T-helper 1 cell (primary cell): ENCODE measurements around the gene EFTUD2.

ENCODE experiments used
- DNase-seq, 5 donors: peaks; one replicate each; pipeline ENCODE4 v3.0.0-alpha.2; 2012 to 2020

Gene EFTUD2

DNA sequence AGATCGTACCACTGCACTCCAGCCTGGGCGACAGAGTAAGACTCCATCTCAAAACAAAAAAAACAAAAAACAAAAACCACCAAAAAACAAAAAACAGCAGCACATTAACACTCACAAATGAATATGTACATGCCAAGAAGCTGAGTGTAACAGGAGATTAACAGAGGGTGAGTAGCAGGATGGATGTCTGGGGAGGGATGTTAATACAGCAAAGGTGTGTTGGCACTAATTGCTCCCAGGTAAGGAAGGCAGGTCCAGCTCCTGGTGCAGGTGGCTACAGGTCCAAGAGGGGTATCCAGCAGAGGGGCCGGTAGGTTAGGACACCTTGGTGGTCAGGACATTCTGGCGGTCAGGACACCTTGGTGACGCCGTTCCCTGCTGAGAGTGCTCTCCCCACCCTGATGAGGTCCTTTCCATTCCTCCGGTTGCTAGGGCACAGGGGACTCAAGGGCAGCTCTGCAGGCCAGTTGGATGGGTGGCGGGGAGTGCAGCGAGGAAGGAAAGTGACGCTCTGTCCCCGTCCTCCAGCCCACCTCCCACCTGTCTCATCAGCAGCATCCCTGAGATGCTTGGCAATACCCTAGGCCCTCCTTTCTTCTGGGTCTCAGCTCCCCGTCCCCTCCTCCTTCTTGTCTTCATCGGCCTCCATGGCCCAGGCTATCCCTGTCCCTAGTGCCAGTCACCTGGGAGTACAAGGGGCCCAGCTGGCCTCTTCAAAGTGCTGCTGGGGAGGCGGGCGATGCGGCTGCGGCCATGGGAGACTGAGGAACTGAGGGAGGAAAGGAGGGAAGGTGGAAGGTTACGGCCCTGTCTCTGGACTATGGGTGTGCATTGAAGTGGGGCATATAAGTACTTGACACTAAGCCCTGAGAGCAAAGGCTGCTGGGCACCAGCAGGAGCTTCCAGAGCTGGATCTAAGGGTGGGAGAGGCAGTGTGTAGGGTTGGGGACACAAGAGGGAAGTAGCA, 26.8 kb upstream of the EFTUD2 start:
- no peak for DNase-seq

DNA sequence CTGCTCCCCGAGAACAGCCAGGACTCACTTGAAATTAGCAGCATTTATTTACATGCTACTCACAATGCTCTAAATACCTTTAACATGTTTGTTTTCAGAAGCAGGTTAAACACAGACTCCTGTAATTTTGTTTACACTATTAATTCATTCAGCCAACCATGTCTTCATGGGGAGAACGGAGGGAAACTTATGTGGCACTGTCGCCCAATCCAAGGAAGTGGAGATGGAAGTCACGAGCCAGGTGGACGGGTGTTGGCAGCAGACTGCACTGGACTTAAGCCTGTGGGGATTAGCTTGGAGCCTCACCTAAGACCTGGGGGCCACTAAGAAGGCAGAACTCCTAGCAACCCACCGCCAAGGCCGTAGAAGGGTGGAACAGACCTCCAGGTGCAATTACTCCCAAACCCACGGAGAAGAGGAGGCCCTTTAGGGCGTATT, 24.9 kb upstream of the EFTUD2 start:
- no peak for DNase-seq

DNA sequence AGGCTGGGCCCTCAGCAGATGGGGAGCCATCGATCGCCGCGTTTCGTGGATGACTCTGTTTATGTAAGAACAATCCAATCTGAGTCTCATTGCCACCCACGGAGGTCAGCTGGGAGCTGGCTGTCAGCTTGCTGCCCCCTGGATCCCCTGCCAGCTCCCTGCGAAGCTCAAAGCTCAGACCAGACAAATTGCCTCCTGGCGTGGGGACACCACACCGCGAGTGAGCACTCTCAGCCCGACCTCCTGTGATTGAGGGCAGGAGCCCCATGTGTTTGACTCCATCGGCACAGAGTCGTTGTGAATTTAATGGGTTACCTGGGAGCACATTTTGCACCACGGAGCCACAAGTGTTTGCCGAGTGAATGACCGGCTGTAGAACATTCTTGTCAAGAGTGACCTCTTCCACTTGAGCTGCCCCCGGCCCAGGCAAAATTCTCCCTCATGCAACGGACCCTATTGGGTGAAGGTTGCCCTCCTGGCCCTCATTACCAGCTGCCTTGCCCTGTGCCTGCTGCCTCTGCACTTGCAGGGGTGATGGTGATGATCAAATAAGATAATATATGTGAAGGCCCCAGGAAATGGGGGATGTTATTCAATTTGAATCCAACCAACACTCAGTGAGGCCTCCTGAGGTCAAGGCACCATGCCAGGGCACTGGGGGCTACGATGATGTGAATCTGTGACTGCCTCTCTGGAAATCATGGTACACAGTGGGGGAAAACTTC, 23.7 kb upstream of the EFTUD2 start:
- no peak for DNase-seq

DNA sequence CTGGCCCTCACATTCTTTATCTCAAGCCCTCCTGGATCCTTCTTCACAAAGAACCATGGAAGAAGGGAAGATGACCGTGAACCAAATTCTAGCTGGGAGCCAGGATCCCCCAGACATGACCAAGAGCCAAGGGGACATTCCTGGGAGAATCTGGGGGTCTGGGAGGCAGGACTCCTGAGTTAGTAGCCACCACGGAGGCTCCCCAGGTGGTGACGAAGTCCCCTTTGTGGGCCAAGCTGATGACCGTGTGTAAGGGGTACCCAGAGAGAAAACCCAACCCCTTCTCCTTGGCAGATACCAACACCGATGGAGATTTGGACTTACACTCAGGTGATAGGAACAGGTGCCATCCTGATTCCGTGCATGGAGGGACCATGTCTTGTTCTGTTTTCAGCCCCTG, 22.9 kb upstream of the EFTUD2 start:
- DNase-seq, result no peak

DNA sequence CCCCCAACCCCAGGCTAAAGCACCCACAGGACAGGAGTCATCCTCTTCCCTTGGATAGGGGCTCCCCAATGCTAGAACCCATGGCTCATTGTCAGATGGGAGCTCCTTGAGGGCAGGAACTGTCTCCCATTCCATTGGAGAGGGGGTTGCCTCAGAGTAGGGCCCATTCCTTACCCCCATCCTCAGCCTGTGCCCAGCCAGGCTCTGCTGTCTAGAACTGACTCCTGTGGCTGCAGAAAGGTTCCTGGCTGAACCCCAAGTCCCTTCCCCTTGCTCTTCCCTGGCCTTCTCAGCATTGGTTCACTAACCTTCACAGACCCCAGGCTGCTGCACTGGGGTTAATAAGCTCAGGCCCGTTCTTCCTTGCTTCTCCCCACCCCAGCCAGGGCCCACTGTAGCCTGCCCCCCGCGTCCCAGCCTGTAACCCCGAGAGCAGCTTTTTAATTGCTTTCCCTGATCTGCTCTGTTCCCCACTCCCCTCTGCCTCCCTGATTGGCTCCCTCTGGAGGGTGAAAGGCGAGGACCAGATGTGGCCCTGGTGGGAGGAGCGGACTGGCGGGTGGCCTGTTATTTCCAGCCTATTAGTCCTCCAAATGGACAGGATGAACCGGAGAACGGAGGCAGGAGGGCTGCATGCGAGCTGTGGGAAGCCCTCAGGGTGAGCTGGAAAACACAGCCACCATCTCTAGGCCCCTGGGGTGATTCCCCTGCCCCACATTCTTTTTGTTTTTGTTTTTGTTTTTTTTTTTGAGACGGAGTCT, 22.1 kb upstream of the EFTUD2 start:
- no peak for DNase-seq

DNA sequence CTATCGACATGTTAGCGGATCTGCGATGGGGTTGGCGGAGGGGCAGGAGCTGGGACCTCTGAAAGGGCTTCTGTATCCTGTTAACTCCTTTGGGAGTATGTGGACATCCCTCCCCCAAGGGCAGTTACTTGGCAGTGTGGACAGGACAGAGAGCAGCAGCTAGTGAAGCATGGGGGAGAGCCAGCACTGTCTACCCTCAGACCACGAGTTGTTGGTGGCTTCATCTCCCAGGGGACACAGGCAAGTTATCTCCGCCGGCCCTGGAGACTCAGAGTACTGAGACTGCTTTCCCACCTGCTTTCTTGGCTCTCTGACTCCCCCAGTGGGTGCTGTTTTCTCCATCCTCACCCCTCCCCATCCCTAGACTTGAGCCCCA, 21.3 kb upstream of the EFTUD2 start:
- no peak for DNase-seq

DNA sequence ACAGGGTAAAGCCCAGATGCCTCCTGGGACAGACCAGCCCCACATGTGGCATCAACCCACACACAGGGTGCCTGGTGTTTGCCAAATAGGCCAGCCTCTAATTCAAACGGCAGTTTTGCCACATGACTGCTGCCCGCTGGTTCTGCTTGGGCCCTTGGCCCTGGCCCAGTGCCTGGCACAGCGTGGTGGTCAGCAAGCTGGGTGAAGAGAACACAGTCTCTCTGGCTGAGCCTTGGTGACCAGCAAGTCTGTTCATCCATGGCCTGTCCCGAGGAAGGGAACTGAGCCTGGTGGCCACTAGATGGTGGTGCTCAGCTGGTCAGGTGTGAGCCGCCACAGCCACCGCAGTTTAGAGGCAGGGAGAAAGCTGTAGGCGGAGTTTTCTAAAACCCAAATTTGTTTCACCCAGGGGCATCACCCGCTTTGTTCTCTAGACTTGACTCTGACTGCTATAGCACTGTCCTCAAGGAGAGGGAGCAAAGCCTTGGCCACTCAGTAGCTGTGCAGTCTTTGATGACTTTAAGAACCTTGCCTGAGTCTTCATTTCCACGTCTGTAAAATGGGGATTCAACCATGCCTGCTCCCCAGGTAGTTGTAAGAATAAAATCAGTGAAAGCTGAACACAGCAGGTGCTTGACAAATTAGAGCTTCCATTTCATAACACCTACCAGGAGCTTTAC, 20.8 kb upstream of the EFTUD2 start:
- DNase-seq, result peak in 3 of 5 donors; percentile 23 to 65 (median 41)

DNA sequence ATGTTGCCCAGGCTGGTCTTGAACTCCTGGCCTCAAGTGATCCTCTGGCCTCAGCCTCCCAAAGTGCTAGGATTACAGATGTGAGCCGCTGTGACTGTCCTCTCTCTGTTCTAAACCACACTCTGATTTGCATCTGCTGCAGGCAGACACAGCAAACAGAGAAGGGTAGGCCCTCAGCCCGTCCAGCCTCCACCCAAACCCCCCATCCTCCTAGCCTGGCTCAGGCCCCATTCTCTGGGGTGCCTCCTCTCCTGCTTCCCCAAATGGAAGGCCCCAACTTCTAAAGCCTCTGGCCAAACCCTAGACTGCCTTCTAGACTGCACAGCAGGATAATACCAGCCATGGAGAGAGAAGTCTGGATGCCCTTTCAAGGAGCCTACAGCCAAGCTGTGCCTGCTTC, 20.2 kb upstream of the EFTUD2 start:
- no peak for DNase-seq

DNA sequence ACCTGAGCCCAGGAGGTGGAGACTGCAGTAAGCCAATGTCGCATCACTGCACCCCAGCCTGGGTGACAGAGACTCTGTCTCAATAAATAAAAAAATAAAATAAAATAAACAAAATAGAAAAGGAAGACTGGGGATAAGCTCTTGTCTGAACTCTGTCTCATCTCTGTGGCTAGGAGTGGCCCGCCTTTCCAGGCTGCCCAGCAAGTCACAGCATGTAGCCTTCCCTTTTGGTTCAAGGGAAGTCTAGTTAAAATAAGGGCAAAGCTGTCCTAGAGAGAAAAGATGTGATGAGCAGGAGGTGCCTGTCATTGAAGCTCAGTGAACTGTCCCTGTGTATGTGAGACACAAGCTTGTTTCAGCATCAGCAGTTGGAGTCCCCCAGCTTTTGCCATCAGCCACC, 18.8 kb upstream of the EFTUD2 start:
- DNase-seq, result no peak

DNA sequence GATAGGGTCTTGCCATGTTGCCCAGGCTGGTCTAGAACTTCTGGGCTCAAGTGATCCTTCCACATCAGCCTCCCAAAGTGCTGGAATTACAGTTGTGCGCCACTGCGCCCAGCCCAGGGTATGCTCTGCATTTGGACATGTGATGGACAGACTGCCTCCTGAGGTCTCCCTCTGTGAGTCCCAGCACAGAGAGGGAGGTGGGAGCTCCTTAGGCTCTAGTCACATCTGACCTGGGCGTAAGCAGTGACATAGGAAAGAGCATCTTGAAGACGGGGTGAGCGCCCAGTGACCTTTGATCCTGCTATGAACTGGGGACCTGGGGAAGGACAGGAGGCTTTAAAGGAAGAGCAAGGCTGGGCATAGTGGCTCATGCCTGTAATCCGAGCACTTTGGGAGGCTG, 18.2 kb upstream of the EFTUD2 start:
- no peak for DNase-seq

DNA sequence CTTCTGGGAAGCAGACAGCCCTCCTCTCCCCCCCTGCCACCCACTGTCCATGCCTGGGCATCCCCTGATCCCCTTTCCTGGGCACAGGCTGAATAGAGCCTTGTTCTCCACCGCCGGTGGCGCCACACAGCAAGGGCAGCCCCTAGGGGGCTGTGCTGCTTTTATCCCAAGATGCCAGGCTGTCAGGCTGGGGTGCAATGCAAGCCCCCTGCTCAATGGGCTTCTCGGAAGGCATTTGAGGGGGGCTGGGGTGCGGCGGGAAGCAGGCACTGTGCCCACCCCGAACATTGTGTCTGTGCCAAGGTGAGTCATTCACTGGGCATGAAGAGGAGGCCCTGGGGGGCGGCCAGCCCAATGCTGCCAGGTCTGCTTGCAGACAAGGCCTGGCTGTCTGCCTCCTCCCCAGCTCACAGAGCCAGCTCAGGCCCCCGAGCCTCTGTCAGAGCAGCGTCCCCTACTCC, 17.6 kb upstream of the EFTUD2 start:
- DNase-seq, result no peak

DNA sequence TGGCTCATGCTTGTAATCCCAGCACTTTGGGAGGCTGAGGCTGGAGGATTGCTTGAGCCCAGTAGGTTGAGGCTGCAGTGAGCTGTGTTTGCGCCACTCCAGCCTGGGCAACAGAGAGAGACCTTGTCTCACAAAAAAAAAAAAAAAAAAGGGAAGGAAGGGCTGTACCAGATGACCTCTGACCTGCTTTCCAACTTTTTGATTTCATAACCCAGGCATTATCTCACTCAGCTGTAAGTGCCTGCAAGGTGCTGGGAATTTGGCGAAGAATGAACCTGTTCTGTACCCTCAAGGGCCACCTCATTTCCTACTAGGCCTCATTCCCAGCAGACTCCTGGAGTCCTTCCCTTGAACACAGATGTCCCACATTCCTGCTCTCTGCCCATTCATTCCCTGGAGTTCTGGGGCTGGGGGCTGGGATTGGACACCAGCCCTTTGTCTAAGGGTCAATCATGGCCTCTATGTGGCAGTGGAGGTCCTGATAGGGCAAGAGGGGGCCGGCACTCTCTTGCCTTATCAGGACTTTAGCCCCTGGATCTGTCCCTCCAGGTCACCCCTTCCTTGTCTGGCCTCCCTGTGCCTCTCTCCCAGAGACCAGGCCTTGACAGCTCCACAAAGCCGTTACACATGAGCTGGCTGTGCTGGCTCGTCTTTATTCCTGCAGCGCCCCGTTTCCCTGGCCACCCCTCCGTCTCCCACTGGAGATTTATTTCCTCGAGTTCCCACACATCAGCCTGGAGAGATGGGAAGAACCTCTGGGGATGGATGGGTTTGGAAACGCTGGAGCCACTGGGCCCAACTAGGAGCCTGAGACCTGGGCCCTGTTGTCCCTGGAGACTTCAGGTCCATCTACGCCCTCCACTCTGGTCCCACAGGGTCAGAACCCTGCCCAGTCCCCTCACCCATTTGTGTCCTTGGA, 16.9 kb upstream of the EFTUD2 start:
- DNase-seq, result no peak

DNA sequence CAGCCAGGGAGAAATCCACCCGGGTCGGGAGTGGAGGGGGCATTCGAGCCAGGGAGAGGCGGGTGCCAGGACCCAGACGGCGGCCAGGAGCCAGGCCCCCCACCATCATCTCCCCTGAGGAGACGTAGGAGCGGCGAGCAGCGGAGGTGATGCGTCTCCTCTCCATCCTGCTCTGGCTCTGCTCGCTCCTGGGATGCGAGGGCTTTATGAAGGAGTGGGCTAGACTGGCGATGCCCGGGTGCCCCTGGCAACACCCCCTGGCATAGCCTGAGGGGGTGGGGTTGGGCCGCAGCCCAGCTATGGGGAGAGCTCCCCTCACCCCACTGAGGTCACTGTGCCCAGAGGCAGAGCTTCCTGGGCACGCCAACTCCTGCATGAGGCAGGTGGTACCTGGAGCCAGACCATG, 16.1 kb upstream of the EFTUD2 start, which contains the start of gene GFAP:
Gene GFAP, minus strand, starts transcription at position 180 of the 406 bp plus-strand sequence. Its CDS starts 14 bp downstream, at position 166.
- DNase-seq, result no peak

DNA sequence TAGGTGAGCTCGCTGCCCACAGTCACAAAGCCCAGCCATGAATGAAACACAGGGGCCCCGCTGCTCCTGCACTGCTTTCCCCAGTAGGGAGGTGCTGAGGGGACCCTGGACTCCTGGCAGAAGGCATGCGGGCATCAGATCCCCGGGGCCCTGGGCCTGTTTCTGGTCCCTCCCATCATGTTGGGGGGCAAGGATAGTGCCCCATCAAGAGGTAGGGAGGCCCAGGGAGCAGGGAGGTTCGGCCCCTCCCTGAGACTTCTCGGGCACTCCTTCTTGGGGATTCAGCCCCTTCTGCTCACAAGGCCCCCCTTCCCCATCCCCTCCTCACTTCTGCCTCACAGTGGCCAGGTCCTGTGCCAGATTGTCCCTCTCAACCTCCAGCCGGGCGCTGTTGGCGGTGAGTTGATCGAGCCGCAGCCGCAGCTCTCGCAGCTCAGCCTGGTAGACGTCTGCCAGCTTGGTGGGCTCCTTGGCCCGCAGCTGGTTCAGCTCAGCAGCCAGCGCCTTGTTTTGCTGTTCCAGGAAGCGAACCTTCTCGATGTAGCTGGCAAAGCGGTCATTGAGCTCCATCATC, 15.5 kb upstream of the EFTUD2 start:
- no peak for DNase-seq

DNA sequence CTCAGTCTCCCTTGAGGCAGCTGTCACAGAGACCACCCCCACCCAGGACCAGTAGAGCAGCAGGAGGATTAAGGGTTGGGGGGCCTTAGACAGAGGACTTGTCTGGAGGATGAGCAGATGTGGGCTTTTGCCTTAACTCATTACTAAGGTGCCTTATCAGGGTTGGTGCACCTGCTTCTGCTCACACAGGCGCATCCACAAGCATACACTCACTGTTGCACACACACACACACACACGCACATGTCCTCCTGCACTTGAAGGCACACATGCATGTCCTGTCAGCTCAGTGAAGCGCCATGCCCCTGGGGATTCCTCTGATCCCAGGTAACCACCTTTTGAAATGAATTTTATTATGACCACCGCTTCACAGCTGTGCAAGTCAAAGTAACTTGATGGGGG, 14.9 kb upstream of the EFTUD2 start:
- DNase-seq, result no peak

DNA sequence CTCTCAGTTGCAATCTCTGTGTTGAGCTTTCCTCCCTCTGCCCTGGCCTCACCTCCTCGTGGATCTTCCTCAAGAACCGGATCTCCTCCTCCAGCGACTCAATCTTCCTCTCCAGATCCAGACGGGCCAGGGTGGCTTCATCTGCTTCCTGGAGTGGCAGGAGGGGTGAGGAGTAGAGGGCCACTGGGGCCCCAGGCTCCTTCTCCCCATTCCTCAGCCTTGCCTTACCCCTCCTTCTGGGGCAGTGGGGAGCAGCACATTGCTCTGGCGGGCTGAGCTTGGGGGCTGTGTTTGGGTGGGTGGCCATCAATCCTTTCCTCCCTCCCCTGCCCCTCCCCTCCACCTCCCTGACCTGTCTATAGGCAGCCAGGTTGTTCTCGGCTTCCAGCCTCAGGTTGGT, 14.4 kb upstream of the EFTUD2 start:
- no peak for DNase-seq

DNA sequence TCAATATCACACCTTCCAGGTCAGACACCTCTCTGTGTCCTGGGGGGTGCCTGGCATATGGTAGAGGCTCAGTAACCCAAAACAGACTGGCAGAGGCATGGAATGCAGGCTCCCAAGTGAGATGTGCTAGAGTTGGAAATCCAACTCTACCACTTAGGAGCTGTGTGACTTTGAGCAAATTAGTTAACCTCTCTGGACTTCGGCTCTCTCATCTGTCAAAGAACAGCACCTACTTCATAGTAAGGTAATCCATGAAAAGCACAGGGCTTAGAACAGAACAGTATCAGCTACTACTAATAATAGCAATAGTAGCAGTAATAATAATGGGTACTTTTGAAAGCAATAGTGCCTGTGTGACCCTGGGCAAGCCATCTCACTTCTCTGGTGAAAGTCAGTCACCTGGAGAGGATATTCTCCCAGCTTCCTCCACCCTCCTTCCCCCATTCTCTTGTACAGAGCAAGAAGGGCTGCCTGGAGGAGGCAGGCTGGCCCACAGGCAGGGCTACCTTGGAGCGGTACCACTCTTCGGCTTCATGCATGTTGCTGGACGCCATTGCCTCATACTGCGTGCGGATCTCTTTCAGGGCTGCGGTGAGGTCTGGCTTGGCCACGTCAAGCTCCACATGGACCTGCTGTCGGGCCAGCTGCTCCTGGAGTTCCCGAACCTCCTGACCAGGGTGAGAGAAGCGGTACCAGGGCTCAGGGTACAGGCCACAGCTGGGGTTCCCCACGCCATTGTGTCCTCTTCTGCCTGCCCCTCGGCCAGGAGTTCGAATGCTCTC, 13.7 kb upstream of the EFTUD2 start:
- no peak for DNase-seq

DNA sequence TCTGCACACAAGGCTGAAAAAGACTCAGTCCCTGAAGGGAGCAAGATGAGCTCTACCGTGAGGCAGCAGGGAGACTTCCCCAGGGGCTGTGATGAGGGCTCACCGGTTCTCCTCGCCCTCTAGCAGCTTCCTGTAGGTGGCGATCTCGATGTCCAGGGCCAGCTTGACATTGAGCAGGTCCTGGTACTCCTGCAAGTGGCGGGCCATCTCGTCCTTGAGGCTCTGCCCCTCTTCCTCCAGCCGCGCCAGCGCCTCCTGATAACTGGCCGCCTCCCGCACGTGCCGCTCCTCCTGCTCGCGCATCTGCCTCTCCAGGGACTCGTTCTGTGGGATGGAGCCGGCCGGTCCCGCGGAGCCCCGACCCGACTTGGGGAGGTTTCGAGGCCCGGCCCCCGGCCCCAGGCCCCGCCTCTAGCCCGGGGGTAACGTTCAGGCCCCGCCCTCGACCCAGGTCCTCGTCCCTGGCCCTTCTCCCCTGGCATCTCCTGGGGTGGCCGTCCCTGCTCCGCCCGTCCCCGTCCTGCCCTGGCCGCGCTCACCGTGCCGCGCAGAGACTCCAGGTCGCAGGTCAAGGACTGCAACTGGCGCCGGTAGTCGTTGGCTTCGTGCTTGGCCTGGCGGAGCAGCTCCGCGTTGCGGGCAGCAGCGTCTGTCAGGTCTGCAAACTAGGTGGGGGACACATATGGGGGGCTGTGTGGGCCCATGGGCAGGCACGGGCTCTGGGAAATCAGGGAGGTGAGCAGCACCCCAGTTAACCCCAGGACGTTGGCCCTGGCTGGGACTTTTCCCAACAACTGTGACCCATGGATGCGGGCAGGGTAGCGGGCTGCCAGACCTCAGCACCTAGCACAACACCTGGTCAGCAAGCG, 12.1 kb upstream of the EFTUD2 start:
- DNase-seq, result peak in 4 of 5 donors; percentile 20 to 60 (median 31)
